Naive thymus-derived CD4-positive, alpha-beta T cell (primary cell): ENCODE measurements around the gene CDCP2. TPM values are rescaled to one million over a fixed set of nuclear protein-coding genes. Genes with fewer than 3 reads are reported as not detected.

Source experiments
- ATAC-seq: fragments of 150-1000 bp; cut with Tn5 transposase; 2 replicates; pipeline ENCODE4 v1.10.0; 2021; ENCODE audit warnings: mild to moderate bottlenecking, moderate library complexity
- CTCF ChIA-PET: fragments of 350-600 bp; sonication (Branson Sonifier 250); formaldehyde crosslinking; loops from one replicate; lab custom pipeline; 2021; ENCODE audit warnings: antibody characterized with exemption; lab: Charles Lee
- POLR2A ChIA-PET: fragments of 350-600 bp; sonication (Branson Sonifier 250); formaldehyde crosslinking; loops from one replicate; lab custom pipeline; 2021; ENCODE audit warnings: antibody characterized with exemption, inconsistent platforms; lab: Charles Lee
- DNase-seq, 9 donors: peaks; one replicate each; pipeline versions ENCODE4 v3.0.0 to v3.0.0-alpha.2; 2020 to 2022; ENCODE audit warnings: mixed read lengths in 1 of 9
- H3K27ac ChIP-seq: one replicate; pipeline ENCODE4 v1.7.0; 2013; ENCODE audit warnings: mild to moderate bottlenecking, low read depth, low read length, moderate library complexity
- H3K27me3 ChIP-seq, 2 donors: one replicate each; pipeline ENCODE4 v1.7.0; 2013; ENCODE audit warnings: low read length in 2 of 2, mild to moderate bottlenecking in 2 of 2, moderate library complexity in 2 of 2; ENCODE audit not compliant: control insufficient read depth in 2 of 2, insufficient read depth in 2 of 2
- H3K36me3 ChIP-seq, 3 experiments: 1 replicate in 2 of 3; 2 replicates in 1 of 3; pipeline ENCODE4 v1.7.0; 2013; ENCODE audit warnings: low read length in 3 of 3, mild to moderate bottlenecking in 3 of 3, moderate library complexity in 1 of 3; ENCODE audit not compliant: insufficient read depth in 3 of 3, control insufficient read depth in 2 of 3
- H3K4me1 ChIP-seq, 2 donors: one replicate each; pipeline ENCODE4 v1.7.0; 2013; ENCODE audit warnings: low read length in 2 of 2, mild to moderate bottlenecking in 2 of 2, moderate library complexity in 1 of 2; ENCODE audit not compliant: control insufficient read depth in 2 of 2, insufficient read depth in 2 of 2
- H3K4me3 ChIP-seq: 2 replicates; pipeline ENCODE4 v1.7.0; 2013; ENCODE audit warnings: mild to moderate bottlenecking, low read length
- H3K9me3 ChIP-seq, 3 experiments: 1 replicate in 2 of 3; 2 replicates in 1 of 3; pipeline ENCODE4 v1.7.0; 2013; ENCODE audit warnings: low read length in 3 of 3; ENCODE audit not compliant: control insufficient read depth in 2 of 3
- H3K27ac Mint-ChIP-seq, 9 donors: one replicate each; pipeline ENCODE4 v1.8.0; 2020 to 2022; ENCODE audit warnings: mixed read lengths in 9 of 9, mild to moderate bottlenecking in 8 of 9, moderate library complexity in 5 of 9, inconsistent platforms in 2 of 9
- H3K27me3 Mint-ChIP-seq, 5 donors: one replicate each; pipeline ENCODE4 v1.8.0; 2021 to 2022; ENCODE audit warnings: mixed read lengths in 5 of 5, mild to moderate bottlenecking in 1 of 5
- H3K36me3 Mint-ChIP-seq, 5 donors: one replicate each; pipeline ENCODE4 v1.8.0; 2020 to 2022; ENCODE audit warnings: mixed read lengths in 5 of 5, mild to moderate bottlenecking in 3 of 5, inconsistent platforms in 1 of 5
- H3K4me1 Mint-ChIP-seq, 7 donors: one replicate each; pipeline ENCODE4 v1.8.0; 2020 to 2022; ENCODE audit warnings: mixed read lengths in 7 of 7, mild to moderate bottlenecking in 3 of 7, inconsistent platforms in 1 of 7
- H3K4me3 Mint-ChIP-seq, 10 donors: one replicate each; pipeline ENCODE4 v1.8.0; 2020 to 2022; ENCODE audit warnings: mild to moderate bottlenecking in 10 of 10, mixed read lengths in 10 of 10, moderate library complexity in 6 of 10, inconsistent platforms in 2 of 10
- H3K9me3 Mint-ChIP-seq, 11 donors: one replicate each; pipeline ENCODE4 v1.8.0; 2020 to 2022; ENCODE audit warnings: mixed read lengths in 11 of 11, mild to moderate bottlenecking in 4 of 11, inconsistent platforms in 1 of 11, moderate library complexity in 1 of 11
- intact Hi-C, 2 donors: fragments of 100-400 bp; cut with micrococcal nuclease; formaldehyde crosslinking; loops; one replicate each; pipeline ENCODE4 v1.15.1; 2023
- polyA plus RNA-seq, 2 donors: library from polyadenylated mRNA; unstranded; fragments of 300-500 nt; fragmentation: Illumina TruSeq; gene quantifications; one replicate each; pipeline ENCODE4 v1.2.3, GENCODE V29; 2021
- total RNA-seq, 6 experiments: library from RNA in 5 of 6; stranded (reverse) in 5 of 6; gene quantifications; 1 replicate in 5 of 6; 2 replicates in 1 of 6; pipeline ENCODE4 v1.2.3 and lab custom pipeline; 2021 to 2026

CDCP2 gene
- total and polyA plus RNA-seq, 7 experiments from 2014 or later, result 0.22 to 0.30 TPM; not detected in 5

DNA sequence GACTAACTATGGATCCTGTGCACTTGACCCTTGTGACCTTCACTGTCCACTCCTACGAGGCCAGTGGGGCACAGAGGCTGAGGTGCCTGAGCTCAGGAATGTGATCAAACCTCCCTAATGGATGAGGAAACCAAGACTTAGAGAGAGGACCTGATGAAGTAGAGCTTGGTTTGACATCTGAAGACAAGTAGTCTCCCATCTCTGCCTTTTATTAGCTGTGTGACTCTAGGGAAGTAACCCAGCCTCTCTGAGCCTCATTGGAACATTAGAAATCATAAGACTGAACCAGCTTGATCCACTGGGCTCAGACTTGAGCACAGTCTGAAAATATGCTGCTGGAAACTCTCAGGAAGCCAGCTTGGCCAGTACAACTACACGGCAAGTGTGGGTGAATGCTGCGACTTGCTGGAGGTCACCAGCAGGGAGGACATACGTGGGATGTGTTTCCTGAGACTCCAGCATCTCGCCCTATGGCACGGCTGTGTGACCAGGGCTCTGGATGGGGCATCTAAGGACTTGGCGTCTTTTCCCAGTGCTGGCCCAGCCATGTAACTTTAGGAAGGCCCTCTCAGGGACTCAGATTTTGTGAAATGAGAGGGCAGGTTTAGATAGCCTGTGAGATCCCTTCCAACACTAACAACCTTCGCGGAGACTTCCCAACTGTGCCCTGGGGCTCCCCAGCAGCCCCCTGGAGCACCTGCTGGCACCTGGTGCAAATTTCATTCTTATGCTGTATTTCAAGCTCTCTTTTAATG is 10.5 kb downstream of the CDCP2 start:
- Histone ChIP-seq H3K27ac (no peak overlapping the region), H3K4me1 (no peaks in the 10 kb centered on the region), H3K27me3 (no peaks in the 10 kb centered on the region), H3K9me3 (no peaks in the 10 kb centered on the region), H3K36me3 (no peaks in the 10 kb centered on the region), H3K4me3 (no peak overlapping the region)
- H3K27me3 Mint-ChIP-seq, result no peaks in the 10 kb centered on the region
- ChIA-PET POLR2A (no interaction called here), CTCF (interaction anchor here (0.7 kb wide), 1 partner anchor 18 kb away, joined by 3 read pairs; no protein-coding TSS in a partner anchor)
- H3K4me3 Mint-ChIP-seq, result no peak overlapping the region
- H3K9me3 Mint-ChIP-seq, result no peaks in the 10 kb centered on the region
- no peak for ATAC-seq
- DNase-seq, result no peak
- H3K27ac Mint-ChIP-seq, result no peak overlapping the region
- H3K36me3 Mint-ChIP-seq, result no peaks in the 10 kb centered on the region
- no peaks in the 10 kb centered on the region for H3K4me1 Mint-ChIP-seq
- intact Hi-C loops, result no loop called here

DNA sequence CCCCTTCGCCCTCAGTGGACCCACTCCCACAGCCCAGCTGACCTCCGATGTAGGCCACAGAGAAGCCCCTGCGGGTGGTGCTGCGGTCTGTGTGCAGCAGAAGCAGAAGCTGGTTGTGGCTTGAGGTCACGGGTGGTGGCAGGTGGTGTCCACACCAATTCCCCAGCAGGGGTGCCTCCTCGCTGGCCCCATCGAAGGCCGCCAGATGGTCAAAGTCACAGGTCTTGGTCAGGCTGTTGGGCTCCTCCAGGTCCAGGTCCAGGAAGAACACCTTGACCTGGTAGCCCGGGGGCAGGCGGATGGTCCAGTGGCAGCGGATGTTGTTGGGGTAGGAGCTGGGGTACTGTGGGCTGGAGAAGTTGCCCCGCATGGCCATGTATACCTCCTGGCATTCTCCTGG is 13.1 kb downstream of the CDCP2 start:
- DNase-seq (no peak), ATAC-seq (no peak)
- H3K36me3 Mint-ChIP-seq, result no peaks in the 10 kb centered on the region
- Histone ChIP-seq H3K4me3 (no peak overlapping the region), H3K9me3 (no peaks in the 10 kb centered on the region), H3K27me3 (no peaks in the 10 kb centered on the region), H3K4me1 (no peaks in the 10 kb centered on the region), H3K27ac (no peak overlapping the region), H3K36me3 (no peaks in the 10 kb centered on the region)
- H3K9me3 Mint-ChIP-seq, result no peaks in the 10 kb centered on the region
- no peak overlapping the region for H3K4me3 Mint-ChIP-seq
- H3K27ac Mint-ChIP-seq, result no peak overlapping the region
- no peaks in the 10 kb centered on the region for H3K4me1 Mint-ChIP-seq
- H3K27me3 Mint-ChIP-seq, result peaks cover 0 to 2% (median 0%) of the 10 kb centered on the region in 5 donors
- ChIA-PET CTCF (no interaction called here), POLR2A (no interaction called here)
- intact Hi-C loops, result no loop called here

DNA sequence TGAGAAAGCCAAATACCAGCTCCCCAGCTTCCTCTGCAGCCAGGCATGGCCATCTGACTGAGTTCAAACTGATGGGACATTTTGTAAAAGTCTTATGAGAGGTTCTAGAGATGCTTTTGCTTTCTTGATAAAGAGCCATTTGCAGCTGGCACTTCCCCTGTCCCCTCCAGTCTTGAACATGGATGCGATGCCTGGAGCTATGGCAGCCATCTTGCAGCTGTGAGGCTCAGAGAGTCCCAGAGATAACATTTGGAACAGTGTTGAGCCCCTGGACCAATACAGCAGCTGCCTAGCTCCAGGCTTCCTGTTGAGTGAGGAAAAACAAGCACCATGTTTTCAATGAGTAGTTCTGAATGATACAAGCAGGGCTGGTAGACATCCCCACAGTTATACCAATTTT is 13.8 kb downstream of the CDCP2 start:
- Histone ChIP-seq H3K4me3 (no peak overlapping the region), H3K36me3 (no peaks in the 10 kb centered on the region), H3K9me3 (no peaks in the 10 kb centered on the region), H3K27me3 (no peaks in the 10 kb centered on the region), H3K27ac (no peak overlapping the region), H3K4me1 (no peaks in the 10 kb centered on the region)
- H3K27me3 Mint-ChIP-seq, result peaks cover 0 to 2% (median 0%) of the 10 kb centered on the region in 5 donors
- DNase-seq (no peak), ATAC-seq (no peak)
- intact Hi-C loops, result no loop called here
- H3K27ac Mint-ChIP-seq, result no peak overlapping the region
- no peak overlapping the region for H3K4me3 Mint-ChIP-seq
- H3K36me3 Mint-ChIP-seq, result no peaks in the 10 kb centered on the region
- ChIA-PET POLR2A (no interaction called here), CTCF (no interaction called here)
- no peaks in the 10 kb centered on the region for H3K9me3 Mint-ChIP-seq
- no peaks in the 10 kb centered on the region for H3K4me1 Mint-ChIP-seq

DNA sequence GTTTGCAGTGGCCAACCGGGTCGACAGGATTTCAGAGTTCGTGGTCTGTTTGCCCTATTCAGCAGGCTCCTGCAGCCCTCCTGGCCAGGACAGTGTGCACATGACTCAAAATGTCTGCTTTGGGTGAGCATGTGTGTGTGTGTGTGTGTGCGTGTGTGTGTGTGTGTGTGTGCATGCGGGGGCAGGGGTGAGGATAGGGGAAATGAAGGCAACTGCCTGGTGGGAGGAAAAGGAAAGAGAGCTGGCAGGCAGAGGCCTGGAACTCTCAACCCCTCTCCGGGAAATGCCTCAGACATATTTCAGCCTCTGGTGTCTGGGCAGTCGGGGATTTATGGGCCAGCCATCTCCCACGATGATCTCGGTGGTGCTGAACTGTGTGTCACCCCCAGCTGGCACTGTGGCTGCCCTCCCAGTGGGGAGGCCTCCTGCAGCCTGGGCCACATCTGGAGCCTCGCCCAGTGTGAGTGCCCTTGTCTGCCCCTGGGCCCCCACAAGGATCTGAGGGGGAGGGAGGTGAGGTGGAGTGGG is 15.2 kb downstream of the CDCP2 start:
- no peak for ATAC-seq
- no peaks in the 10 kb centered on the region for H3K4me1 Mint-ChIP-seq
- H3K27ac ChIP-seq, result no peak overlapping the region
- peaks cover 0 to 2% (median 0%) of the 10 kb centered on the region in 5 donors for H3K27me3 Mint-ChIP-seq
- no peaks in the 10 kb centered on the region for H3K36me3 Mint-ChIP-seq
- peak overlapping the region in 1 of 9 donors; percentile 66 for H3K27ac Mint-ChIP-seq
- no peaks in the 10 kb centered on the region for H3K36me3 ChIP-seq
- POLR2A ChIA-PET, result no interaction called here
- CTCF ChIA-PET, result no interaction called here
- intact Hi-C loops, result no loop called here
- no peak overlapping the region for H3K4me3 Mint-ChIP-seq
- H3K4me1 ChIP-seq, result no peaks in the 10 kb centered on the region
- no peak overlapping the region for H3K4me3 ChIP-seq
- DNase-seq, result no peak
- H3K27me3 ChIP-seq, result no peaks in the 10 kb centered on the region
- no peaks in the 10 kb centered on the region for H3K9me3 ChIP-seq
- H3K9me3 Mint-ChIP-seq, result no peaks in the 10 kb centered on the region

DNA sequence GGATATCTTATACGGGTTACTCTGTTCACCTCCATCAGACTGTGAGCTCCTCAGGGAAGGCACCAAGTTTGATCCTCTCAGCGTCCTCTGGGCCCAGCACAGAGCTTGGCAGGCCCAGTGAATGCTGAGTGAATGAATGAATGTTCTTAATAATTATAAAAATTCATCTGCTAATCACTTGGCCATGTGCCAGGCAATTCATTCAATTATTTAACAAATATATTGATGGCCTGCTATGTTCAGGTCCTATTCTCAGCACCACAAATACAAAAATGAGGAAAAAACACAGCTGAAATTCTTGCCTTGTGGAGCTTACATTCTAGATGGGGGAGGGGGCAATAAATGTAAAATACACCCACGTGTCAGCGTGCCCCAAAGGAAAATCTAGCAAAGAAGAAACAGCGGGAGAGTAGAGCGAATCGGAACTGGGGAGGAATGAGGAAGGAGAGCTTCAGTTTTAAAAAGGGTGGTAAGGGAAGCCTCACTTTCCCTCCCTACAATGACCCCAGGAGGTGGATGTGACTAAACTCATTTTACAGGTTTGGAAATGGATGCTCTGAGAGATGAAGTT is 15.8 kb downstream of the CDCP2 start:
- no peaks in the 10 kb centered on the region for H3K9me3 ChIP-seq
- H3K27ac ChIP-seq, result no peak overlapping the region
- ATAC-seq (no peak), DNase-seq (no peak)
- Mint-ChIP-seq H3K9me3 (no peaks in the 10 kb centered on the region), H3K4me3 (no peak overlapping the region), H3K27me3 (peaks cover 0 to 2% (median 0%) of the 10 kb centered on the region in 5 donors), H3K4me1 (no peaks in the 10 kb centered on the region), H3K27ac (peak overlapping the region in 1 of 9 donors; percentile 66), H3K36me3 (no peaks in the 10 kb centered on the region)
- no peaks in the 10 kb centered on the region for H3K36me3 ChIP-seq
- ChIA-PET POLR2A (no interaction called here), CTCF (no interaction called here)
- intact Hi-C loops, result no loop called here
- no peaks in the 10 kb centered on the region for H3K27me3 ChIP-seq
- H3K4me3 ChIP-seq, result no peak overlapping the region
- H3K4me1 ChIP-seq, result no peaks in the 10 kb centered on the region

DNA sequence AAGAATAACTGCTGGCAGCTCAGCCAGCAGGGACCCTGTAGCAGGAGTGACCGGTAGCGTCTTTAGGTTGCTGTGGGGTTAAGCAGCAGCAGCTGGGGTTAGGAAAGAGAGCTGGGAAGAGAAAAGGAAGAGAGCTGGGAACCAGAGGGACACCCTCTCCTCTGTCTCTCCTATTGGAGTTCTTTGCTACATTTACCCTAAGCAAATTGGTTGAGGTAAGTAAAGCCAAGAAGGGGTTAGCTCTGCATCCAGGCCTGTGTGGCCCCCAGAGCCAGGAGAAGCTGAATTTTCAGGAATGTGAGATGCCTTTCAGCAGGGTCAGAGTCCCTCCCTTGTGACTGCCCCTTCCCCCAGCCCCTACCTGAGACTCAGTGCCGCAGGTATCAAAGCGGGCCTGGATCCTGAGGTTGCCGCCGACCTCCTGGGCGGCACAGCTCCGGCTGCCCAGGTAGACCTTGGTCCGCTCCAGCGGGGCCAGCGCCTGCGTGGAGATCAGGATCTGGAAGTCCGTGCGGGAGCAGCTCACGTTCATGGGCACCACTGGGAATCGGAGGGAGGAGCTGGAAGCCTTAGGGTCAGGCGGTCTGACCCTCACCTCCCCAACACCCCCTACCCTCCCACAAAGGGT is 16.4 kb downstream of the CDCP2 start:
- H3K27me3 Mint-ChIP-seq, result peaks cover 0 to 4% (median 0%) of the 10 kb centered on the region in 5 donors
- H3K4me3 Mint-ChIP-seq, result no peak overlapping the region
- H3K9me3 ChIP-seq, result no peaks in the 10 kb centered on the region
- H3K4me1 ChIP-seq, result no peaks in the 10 kb centered on the region
- no peak for DNase-seq
- no peak overlapping the region for H3K27ac ChIP-seq
- no peaks in the 10 kb centered on the region for H3K36me3 ChIP-seq
- no peaks in the 10 kb centered on the region for H3K4me1 Mint-ChIP-seq
- no peaks in the 10 kb centered on the region for H3K27me3 ChIP-seq
- no peak for ATAC-seq
- no peaks in the 10 kb centered on the region for H3K36me3 Mint-ChIP-seq
- ChIA-PET CTCF (interaction anchor here (0.9 kb wide), 1 partner anchor 353 kb away, joined by 4 read pairs; no protein-coding TSS in a partner anchor), POLR2A (no interaction called here)
- no peaks in the 10 kb centered on the region for H3K9me3 Mint-ChIP-seq
- intact Hi-C loops, result no loop called here
- no peak overlapping the region for H3K4me3 ChIP-seq
- H3K27ac Mint-ChIP-seq, result no peak overlapping the region
